Kidney glomerular epithelial cell (primary cell): ENCODE data around the gene TPPP.

Experiments
- DNase-seq: peaks from one replicate; lab custom pipeline; 2025; lab: John Stamatoyannopoulos, UW

The TPPP gene

DNA sequence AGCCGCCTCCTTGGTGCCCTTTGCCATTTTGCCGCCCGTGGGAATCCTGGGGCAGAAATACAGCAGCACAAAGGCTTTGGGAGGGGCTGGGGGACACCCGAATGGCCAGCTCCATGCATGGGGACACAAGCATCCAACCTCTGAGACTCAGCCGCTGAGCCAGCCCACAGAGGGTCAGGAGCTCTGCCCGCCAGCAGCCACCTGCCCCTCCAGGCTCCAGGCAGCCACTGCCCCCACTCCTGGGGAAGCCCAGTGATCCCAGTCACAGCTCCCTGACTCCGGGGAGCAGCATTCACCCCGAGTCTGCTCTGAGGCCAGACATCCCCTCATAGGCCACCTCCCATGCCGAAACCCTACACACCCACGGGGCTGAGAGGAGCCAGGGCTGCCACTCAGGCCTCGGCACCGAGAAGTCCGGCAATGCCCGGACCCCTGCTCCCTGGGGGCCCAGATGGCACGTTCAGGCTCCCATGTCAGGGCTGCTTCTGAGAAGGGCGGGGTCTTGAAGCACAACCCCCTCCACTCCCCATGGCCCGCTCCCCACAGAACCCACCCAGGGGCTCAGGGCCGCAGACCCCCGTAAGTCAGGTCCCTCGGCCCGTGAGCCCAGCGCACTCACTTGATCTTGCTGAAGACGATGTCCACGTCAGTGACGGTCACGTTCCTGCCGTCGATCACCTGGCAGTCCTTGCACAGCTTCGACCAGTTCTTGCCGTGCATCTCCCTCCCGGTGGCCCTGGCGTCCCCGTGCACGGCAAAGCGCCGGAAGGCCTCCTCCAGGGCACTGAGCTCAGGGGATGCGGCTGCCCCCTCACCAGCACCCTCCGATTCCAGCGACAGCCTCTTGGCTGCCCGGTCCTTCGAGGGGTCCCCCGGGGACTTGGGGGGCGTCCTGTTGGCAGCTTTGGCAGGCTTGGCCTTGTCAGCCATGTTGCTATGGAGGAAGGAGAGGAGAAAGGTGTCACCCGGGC is 15.7 kb downstream of the TPPP start:
- no peak for DNase-seq

DNA sequence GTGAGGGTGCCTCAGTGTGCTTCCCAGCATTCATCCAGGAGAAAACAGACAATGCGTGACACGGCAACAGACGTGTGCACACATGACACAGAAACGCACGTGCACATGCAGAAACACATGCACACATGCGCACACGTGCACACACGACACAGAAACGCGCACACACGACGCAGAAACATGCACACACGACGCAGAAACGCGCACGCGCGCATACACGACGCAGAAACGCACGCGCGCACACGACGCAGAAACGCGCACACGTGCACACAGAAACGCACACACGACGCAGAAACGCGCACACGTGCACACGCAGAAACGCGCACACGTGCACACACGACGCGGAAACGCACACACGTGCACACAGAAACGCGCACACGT is 16.5 kb downstream of the TPPP start:
- DNase-seq = no peak

DNA sequence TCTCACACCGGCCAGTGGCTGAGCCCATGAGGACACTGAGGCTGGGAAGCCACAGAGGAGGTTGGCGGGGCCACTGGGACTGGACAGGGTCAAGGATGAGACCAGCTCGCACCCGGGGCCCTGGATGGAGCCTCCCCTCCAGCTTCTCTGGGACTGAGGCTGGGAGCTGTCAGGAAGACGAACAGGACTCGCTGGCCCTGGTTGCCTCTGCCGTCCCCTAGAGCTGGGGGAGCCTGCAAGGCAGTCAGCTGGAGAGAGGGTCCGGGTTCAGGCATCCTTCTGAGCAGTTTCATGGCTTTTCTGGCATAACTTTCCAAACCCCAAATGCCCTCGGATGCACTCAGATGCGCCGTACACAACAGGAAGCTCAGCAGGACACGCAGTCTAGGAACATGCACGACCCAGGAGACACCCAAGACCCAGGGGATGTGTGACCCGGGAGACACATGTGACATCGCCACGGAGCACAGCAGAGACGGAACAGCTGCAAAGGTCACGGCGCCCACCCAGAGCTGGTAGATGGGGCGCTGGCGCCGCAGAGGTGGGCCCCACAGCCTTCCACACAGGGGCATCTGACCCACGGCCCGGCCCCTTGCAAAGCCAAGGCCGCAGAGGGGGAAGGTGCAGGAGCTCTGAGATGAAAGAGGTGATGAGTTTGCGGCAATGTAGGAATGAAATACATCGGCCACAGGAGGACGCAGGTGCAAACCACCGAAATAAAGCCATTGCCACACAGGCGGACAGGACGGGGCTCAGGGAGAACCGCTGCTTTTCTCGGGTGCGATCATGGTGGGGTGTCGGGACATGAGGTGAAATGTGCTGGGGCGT is 17.1 kb downstream of the TPPP start:
- no peak for DNase-seq

DNA sequence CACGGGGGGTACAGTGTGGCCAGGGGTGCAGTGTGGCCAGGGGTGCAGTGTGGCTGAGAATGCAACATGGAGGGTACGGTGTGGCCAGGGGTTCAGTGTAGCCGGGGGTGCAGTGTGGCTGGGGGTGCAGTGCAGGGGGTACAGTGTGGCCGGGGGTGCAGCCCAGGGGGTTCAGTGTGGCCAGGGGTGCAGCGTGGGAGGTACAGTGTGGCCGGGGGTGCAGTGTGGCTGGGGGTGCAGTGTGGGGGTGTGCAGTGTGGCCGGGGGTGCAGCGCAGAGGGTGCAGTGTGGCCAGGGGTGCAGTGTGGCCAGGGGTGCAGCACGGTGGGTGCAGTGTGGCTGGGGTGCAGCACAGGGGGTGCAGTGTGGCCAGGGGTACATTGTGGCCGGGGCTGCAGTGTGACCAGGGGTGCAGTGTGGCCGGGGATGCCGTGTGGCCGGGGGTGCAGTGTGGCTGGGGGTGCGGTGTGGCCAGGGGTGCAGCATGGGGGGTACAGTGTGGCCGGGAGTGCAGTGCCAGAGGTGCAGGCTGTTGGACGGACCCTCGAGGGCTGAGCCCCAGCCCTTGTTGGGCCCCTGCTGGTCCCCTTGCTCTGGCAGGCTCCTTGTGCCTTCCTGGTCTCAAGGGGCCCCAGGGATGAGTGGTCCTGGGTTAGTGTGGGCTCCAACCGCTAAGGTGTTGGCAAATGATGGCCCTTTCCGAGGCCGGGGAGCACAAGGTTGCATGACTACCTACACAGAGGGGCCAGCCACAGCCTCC is 17.9 kb downstream of the TPPP start:
- DNase-seq = no peak

DNA sequence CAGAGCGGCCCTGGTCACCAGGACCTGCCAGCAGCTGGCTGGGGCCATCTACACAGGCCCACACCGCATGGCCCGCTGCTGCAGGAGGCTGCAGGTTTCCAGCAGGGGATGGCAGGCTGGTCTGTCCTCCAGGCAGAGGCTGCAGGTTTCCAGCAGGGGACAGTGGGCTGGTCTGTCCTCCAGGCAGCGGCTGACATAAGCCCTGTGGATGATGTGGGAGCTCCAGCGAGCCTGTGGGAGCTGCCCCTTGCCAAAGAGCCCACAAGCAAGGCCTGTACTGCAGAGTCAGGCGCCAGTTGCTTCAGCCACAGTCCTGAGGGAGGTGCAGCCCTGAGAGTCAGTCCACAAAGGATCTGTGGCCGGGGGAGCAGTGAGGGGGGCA is 18.5 kb downstream of the TPPP start:
- no peak for DNase-seq

DNA sequence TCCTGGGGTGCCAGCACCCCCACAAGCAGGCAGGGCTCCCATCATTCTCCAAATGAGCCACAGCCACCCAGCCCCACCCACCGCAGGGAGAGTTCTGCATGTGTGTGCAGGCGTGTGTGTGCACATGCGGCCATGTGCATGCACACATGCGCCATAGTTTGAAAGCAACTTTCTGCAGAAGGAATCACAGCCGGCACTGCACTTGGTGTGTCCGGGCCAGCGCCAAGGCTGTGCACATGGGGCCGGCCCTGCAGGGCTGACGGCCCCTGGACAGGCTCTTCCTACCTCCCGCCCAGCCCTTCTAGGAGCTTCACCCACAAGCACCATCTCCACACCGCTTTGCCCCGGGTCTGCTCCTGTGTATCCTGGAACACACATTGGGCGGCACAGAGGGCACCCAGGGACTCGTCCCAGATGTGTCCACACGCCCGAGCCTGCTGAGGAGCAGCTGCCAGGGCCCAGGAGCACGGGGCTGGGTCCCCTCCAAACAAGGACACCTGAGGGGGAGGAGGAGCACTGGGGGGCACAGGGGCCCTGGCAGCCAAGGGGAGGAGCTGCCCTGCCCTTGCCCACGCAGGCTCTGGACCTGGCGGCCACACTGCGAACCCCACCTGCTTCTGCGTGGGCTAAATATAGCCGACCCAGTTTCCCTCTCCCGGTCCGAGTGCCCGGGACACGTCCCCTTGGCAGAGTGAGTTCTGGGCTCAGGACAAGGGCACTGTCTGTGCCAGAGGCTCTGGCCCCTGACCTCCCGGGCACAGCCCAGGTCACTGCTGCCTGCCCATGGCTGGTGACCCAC is 19.1 kb downstream of the TPPP start:
- no peak for DNase-seq

DNA sequence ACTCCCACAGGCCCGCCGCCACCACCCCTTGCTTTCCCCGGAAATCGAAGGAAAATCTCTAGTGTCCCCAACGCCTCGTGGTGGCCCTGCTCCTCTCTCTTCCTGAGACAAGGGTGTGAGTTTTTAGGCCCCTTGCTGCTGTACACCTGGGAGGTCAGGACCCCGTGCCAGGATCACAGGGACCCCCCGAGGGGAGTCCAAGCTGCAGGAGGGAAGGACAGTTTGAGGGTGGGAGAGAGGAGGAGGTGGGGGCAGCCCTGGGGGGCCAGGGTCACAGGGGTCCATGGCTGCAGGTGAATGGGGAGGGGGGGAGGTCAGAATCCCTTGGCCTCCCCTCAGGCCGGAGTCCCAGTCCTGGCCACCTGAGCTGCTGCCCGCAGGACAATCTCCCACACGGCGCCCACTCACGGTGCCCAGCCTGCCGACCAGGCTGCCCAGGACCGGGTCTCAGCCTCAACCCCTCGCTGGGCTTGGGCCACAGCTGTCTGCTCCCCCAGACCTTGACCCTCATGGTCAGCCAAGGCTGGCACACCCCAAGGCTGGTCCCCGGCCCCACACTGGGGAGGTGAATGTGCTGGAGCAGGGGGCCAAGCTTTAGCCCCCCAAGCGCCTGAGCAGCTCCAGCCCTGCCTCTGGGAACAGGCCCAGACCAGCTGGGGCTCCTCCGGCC is 19.9 kb downstream of the TPPP start:
- DNase-seq = no peak

DNA sequence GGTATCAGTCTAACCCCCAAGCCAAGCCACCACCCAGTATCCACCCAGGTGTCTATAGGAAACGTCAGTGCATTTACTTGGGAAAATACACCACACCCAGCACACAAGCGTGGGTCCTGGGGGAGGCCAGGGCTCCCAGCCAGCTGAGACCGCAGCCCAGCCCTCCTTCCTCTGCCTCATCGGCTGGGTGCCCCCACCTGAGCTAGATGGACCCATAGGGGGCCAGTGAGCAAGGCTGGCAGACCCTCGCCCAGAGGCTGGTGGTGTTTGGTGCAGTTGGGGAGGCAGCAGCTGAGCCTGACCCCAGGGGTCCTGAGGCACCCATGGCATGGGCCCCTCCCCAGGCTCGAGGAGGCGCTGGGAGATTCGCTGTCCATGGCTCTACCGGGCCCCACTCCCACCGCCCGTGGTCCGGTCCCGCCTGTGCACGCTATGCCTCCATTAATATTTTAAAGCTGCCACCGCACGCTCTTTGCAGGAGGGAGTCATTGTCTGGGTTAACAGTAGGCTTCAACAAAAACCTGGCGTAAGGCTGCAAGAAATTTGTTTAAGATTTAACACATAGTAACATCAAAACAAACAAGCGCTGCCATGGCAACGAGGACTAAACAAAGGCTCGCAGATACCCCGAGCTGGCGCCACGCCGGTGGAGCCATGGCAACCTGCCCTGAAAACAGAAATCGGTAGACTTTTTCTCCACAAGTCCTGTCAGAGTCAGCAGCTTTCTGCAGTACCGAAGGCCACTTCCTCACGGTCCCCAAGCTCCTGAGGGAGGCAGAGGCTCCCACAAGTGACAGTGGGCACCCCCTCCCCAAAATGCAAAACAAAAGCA is 20.6 kb downstream of the TPPP start:
- peak; percentile 69 for DNase-seq

DNA sequence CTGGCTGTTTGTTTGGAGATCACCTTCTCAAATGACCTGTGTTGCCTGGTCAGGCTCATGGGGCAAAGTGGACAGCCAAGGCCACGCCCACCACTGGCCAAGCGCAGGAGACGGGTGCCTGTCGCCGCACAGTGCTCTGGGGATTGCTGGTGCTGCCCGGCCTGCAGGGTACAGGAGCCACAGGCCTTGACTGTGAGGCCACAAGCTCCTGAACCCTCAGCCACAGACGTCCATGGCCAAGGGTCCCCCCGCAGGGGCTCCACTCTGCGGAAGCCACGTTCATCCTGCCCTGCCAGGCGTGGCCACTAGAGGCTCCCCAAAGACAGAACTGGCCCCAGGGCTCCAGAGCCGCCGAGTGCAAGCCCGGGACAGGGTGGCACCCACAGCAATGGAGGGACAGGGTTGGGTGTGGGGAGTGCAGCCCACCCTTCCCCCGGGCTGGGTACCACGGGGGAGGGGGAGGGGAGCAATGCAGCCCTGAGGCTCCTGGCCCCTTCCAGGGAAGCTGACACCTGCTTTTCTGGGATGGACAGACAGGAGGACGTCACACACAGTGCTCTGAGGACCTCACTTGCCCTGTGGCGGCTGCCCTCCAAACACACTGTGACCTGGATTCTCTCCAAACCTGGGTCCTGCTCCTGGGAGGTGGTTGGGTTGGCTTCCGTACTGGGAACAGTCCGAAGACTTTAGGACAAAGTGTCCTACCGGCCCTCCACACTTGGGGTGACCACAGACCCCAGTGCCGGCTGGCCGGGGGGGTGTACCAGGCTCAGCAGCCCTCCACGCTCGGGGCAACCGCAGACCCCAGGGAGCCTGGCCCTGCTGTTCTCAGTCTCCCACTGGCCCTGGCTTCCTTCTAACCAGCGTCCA is 21.5 kb downstream of the TPPP start:
- DNase-seq = no peak

DNA sequence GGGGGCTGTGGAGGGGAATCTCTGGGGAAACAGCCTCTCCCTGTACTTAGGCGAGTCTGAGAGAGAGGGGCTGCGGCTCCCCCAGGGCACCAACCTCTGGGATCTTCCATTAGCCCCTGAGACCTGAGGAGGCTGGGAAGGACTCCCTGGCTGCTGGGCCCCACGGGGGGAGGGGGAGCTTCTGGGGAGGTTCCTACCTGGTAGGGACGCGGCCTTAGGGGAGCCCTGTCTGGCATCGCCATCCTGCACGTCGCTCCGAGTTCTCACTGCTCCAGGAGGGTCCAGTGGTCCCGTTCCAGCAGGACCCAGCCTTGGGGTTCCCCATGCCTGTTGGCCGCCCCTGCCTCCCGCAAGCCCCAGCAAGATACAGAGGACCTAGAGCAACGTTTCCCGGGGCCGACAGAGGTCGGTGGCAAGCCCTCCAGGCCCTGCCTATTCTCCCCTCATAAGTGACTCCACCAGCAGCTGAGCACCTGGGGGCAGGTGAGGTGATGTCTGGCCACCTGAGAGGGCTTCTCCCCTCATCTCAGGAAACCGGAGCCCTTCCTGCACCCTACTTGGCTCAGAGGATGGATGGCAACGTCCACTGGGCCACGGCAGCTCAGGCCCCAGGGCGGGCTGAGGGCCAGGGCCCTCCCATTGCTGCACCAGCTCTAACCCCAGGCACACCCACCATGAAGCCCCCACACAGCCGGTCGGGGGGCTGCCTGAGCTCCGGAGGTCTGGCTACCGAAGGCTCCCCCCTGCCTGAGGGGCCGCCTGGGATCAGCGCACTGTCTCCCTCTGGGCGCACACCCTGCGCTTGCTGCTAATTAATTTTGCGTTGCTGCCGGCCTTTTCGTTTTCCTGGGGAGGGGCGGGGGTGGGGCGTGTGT is 22.5 kb downstream of the TPPP start:
- no peak for DNase-seq

DNA sequence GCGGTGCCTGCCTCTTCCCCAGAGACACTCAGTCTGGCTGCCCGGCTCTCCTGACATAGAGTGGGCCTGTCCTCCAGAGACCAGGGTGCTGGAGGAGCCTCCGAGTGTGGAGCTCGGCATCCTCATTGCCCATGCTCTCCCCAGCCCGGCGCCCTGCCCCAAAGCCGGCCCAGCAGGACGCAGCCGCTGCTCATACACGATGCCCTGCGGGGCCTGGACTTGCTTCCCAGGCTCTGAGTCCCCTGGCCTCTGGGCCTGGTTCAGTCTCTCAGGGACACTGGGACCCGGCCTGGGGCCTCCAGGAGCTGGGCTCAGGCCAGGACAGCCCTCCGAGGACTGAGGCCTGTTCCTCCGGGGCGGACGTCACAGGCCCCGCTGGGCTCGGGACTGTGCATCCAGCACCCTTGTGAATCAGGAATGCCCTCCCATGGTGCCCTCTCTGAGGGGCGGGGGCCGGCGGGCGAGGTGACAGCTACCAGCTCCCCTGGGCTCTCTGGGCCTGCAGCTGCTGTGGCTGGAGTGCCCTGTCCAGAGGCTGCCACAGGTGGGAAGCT is 23.2 kb downstream of the TPPP start:
- no peak for DNase-seq

DNA sequence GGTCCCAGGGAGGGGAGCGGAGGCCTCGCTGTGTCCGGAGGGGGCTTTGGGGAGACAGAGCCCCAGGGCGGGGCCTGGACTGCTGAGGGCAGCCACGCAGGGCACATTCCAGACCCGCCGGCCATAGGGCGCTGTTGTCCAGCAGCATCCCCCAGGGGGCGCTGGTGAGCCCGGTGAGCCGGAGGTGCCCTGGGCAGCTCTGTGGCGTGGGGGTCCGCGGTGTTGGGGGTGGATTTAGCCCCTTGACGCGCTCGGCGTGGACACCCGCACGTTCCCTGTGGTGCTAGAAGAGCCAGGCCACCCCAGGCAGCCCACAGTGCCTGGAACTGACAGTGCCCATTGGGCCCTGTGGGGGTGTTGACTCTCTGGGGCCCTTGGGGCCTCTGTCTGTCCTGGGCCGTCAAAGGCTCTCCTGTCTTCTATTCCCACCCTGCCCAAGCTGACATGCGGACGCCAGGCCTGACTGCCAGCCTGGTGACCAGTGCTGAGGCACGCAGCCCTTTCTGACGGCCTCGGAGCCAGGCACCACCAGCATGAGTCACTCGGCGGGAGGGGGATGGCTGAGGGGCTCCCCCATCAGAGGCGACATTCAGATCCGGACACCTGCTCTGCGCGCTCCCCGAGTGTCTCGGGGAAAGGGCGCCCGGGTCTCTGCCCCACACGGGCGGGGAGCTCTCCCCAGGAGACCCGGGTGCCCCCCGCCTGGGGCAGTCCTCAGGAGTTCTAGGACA is 23.9 kb downstream of the TPPP start:
- no peak for DNase-seq

DNA sequence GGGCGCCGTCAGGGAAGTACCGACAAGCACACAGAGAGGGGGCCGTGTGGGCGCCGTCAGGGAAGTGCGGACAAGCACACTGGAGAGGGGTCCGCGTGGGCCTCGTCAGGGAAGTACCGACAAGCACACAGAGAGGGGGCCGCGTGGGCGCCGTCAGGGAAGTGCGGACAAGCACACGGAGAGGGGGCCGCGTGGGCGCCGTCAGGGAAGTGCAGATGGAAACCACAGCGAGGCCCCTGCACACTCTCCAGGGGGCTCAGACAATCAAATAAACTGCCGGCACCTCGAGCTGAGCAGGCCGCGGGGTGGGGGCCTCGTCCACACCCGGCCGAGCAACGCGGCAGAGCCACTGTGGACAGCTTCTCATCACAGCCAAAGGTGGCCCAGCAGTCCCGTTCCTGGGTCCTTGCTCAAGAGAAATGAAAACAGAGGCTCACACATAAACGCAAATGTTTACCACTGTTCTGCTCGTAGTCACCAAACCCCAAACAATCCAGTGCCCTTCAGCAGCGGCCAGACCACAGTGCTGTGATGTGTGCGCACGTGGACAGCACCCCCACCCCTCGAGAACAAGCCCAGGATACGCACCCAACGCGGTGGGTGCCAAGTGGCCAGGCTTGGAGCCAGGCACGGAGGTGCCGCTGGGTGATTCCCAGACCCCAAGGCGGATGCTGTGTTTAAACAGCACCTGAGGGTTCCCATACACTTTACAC is 24.7 kb downstream of the TPPP start:
- DNase-seq = no peak

DNA sequence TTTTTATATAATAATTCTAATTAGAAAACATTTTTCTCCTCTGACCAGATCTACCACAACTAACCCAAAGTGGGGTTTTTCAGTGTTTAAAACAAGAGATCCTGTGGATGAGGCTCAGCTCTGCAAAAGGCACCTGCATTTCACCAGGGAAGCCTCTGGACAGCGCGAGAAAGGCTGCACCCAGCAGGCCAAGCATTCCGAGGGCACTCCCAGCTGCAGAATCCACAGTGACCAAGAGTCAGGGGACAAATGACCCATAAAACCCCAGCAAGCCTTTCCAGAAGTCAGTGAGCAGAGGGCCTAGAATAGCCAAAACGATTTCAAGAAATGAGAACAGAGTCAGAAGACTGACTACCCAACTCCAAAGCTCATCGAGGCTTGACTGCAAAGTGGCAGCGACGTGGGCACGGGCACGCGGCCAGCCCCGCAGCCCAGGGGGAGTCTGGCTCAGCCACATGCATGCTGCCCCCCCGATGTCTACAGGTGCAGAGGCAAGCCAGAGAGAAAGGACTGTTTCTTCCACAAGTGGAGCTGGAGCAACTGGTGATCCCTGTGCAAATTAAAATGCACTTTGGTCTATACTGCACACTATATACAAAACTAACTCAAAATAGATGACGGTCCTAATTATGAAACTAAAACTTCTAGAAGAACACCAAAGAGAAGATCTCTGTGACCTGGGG is 26.2 kb downstream of the TPPP start:
- DNase-seq = no peak

DNA sequence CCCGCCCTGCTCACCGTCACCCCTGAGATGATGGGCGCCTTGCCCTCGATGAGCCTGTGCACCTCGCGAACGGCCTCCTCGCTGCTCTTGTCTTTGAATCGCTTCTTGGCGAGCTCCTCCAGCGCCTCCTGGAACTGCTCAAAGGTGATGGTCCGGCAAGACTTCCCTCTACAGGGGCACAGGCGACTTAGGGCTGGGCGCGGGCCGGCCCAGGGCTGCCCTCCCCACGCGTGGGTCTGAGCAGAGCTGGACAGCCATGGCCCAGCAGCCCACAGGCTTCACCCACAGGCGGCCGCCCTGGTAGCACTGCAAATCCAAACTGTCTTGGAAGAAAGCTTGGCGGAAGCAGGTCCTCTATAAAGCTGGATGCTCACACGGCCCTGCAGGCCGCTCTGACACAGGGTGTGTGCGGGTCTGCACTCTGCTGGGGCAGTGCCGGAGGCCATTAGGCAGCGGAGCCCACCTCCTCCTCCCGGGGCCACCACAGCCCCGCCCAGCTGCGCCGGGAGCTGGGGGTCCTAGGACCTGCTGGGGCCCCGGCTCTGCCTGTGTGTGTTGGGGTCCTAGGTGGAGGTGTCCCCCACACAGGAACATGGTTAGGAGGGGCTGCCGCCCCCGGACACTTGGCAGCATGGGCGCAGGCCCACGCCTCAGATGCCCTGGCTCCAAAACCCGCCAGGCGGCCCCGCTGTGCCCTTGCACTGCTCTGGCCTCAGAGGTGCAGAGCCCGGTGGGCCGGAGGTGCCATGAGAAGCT is 27.0 kb downstream of the TPPP start:
- DNase-seq = no peak
